HG02610 (cell line): ENCODE results near the gene CEP72.
"Not testable (repeated sequence)": the region's sequence is repeated elsewhere in the genome, so short reads cannot be mapped to it uniquely, and the experiment has no call there.

Experiments used
- ATAC-seq: cut with Tn5 transposase; IDR thresholded peaks from one replicate; pipeline ENCODE4 v1.9.1; 2021; ENCODE audit warnings: mild to moderate bottlenecking, moderate library complexity; ENCODE audit not compliant: unreplicated experiment

The CEP72 gene

DNA sequence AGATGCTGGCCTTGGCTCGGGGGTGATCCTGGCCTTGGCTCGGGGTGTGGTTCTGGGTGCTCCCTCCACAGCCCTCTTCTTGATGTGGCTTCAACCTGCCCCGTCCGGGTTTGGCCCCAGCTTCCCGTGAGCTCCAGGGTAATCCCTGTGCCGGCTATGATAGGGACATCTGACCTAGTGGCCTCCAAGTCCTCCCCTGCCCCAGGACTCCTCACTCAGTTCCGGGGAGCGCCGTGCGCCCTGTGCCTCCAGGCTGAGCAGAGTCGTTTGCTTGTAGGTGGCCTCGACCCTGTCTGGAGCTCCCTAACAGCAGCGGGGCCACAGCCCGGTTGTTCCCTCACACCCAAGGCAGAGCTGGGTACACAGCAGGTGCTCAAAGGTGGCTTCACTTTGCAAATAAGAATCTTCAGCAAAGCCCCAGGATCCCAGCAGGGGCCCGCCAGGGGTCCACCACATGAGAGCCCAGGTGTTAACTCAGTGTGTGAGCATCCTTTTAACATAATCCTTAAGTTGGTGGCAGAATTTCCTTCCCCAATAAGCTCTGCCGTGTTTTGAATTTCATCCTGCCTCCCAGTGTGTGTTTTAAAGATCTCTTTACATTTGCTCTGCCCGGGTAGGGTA lies 32.3 kb upstream of the CEP72 start:
- ATAC-seq: no peak

DNA sequence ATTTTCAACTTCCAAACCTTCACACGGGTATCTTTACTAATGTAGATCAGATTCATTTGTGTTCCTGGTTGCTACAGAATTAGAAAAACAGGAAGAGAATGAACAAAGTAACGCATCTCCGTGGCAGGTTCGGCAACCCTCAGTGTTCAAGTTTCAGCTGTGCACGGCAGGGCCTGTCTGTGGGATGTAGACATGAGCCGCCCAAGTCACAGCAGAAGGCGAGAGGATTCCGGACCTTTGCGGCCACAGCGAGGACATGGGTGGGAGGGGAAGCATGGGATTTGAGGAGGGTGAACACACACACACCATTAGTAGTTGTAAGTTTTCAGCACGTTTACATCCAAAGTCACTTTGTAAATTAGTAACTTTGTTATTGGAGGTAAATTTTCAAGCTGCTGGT lies 31.7 kb upstream of the CEP72 start:
- no peak for ATAC-seq

DNA sequence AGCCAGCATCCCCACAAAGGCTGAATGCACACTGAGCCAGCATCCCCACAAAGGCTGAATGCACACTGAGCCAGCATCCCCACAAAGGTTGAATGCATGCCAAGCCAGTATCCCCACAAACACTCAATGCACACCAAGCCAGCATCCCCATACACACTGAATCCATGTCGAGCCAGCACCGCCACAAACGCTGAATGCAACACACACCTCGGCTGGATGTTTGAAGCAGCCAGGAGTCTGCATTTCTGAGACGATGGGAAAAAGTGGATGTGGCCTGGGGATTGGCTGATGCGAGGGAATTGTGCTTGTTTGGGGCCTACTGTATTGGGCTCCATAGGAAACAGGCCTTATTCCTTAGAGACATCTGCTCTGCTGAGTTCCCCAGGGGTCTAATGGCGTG lies 30.9 kb upstream of the CEP72 start:
- no peak for ATAC-seq

DNA sequence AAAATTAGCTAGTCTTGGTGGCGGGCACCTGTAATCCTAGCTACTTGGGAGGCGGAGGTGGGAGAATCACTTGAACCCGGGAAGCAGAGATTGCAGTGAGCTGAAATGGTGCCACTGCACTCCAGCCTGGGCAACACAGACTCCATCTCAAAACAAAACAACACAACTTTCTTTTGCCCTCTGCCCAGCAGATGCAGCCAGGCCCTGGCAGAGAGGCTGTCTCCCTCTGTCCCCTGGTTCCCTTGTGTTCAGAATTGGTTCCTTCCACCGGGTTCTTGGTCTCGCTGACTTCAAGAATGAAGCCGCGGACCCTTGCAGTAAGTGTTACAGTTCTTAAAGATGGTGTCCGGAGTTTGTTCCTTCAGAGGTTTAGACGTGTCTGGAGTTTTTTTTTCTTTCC lies 30.2 kb upstream of the CEP72 start:
- ATAC-seq: no peak

DNA sequence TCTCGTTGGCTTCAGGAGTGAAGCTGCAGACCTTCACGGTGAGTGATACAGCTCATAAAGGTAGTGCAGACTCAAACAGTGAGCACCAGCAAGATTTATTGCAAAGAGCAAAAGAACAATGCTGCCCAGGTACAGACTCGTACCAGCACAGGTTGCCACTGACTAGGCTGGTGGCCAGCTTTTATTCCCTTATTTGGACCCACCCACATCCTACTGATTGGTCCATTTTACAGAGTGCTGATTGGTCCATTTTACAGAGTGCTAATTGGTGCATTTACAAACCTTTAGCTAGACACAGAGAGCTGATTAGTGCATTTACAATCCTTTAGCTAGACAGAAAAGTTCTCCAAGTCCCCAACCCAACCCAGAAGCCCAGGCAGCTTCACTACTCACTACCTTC lies 29.7 kb upstream of the CEP72 start:
- ATAC-seq: not testable (repeated sequence)

DNA sequence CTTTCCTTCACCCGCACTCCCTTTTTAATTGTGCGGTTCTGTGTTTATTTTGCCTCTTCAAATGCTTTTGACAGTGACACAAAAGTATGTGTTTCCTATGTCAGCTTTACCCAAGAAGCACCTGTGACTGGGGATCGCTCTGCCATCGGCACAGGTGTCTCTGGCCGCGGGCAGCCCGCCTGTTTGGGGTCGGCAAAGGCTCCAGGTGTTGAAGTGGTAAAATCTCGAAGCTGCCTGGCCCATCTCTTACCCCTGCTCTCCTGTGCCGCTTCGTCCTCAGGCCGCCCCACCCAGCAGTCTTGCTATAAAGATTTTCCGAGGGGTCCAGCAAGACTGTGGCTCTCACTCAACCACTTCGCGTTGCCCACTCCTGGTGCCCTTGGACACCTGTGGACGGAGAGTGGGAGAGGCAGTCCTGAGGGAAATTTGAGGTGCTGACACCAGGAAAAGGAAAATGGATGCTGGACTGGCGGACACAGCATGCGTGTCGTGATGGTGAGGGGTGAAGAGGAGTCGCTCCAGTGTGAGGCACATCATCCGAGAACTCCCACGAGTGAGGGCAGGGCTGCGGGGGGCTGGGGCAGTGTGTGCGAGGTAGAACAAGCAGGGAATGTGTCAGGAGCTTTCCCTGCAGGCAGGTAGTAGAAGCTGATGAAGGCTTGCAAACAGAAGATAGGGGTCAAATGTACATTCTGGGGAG lies 29.1 kb upstream of the CEP72 start:
- no peak for ATAC-seq

DNA sequence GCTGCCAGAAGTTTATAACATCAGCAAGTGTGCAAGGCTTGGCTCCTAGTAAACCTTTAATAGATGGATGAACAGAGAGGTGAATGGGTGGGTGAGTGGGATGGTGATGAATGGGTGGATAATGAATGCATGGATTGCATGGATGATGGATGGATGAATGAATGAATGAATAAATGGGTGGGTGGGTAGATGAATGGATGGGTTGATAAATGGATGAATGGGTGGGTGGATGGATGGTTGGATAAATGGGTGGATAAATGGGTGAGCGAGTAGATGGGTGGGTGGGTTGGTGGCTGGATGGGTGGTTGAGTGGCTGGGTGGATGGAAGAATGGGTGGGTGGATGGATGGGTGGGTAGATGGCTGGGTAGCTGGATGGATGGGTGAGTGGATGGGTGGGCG lies 28.5 kb upstream of the CEP72 start:
- no peak for ATAC-seq

DNA sequence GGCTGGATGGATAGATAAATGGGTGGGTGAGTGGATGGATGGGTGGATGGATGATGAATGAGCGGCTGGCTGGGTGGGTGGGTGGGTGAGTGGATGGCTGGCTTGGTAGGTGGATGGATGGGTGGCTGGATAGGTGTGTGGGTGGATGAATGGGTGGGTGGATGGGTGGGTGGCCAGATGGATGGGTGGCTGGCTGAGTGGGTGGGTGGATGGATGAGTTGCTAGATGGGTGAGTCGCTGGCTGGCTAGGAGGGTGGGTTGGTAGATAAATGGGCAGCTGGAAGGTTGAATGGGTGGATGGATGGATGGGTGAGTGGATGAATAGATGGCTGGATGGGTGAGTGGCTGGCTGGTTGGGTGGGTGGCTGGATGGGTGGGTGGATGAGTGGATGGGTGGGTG lies 27.9 kb upstream of the CEP72 start:
- ATAC-seq: no peak

DNA sequence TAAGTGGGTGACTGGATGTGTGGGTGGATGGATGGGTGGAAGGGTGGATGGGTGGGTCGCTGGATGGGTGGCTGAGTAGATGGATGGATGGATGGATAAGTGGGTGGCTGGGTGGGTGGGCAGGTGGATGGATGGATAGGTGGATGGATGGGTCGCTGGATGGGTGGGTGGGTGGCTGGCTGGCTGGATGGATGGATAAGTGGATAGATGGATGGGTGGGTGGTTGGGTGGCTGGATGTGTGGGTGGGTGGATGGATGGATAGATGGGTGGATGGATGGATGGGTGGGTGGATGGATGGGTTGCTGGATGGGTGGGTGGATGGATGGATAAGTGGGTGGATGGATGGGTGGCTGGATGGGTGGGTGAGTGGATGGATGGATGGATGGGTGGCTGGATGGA lies 27.3 kb upstream of the CEP72 start:
- no peak for ATAC-seq

DNA sequence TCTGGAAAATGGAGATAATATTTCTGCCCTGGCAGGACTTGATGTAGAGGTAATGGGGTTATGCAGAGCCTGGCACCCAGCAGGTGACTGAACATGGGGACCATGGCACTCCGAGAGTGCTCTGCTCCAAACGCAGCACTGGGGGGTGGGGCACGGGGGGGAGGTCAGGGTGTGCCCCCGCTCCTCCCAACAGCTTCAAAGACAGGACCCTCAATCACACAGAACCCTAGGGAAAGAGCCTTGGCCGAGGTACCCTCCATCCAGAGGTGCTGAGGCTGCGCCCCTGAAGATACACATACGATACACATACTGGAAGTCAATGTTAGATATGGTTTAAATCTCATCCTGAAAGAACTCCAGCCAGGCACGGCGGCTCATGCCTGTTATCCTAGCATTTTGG lies 26.6 kb upstream of the CEP72 start:
- ATAC-seq: no peak

DNA sequence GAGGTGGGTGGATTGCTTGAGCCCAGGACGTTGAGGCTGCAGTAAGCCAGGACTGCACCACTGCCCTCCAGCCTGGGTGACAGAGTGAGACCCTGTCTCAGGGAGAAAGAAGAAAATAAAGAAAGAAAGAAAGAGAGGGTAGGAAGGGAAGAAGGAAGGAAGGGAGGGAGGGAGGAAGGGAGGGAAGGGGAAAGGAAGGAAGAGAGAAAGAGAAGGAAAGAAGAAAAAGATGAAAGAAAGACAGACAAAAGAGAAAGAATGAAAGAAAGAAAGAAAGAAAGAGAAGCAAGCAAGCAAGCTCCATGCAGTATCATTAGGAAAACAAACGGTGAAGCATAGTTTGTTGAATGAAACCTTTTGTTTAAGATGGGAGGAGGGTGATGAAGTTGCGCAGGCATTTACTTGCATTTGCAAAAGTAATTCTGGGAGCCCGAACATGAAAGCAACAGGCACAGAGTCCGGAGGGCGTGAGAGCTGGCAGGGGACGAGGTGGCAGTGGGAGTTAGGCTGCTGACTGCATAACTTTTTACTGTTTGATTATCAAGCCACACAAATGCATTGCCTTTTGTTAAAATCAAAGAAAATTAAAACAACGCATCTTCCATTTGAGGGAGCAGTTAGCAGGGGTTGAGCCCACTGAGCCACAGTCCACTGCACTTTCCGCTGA lies 26.0 kb upstream of the CEP72 start:
- ATAC-seq: no peak

DNA sequence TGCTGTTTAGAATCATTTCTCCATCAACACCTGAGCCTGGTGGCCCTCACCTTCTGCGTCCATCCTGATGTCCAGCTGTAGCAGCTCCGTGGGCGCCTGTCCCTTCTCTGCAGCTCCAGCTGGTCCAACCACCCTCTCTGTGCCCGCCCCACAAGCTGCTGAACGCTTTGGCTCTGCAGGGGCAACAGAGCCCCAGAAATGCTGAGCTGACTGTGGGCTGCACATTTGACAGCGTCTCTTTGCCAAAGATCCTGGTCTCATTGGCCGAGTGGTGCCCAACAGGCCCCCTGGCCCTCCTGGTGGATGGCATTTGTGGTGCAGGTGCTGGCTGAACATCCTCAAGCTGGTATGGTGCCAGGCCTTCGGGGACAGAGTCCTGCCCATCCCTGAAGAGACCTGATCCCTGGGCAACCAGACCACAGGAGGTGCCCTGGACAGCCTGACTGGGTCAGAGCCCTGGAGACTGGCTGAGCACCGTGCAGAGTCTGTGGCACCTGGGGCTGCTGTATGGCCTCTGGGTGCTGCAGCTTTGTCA lies 25.3 kb upstream of the CEP72 start:
- ATAC-seq: no peak

DNA sequence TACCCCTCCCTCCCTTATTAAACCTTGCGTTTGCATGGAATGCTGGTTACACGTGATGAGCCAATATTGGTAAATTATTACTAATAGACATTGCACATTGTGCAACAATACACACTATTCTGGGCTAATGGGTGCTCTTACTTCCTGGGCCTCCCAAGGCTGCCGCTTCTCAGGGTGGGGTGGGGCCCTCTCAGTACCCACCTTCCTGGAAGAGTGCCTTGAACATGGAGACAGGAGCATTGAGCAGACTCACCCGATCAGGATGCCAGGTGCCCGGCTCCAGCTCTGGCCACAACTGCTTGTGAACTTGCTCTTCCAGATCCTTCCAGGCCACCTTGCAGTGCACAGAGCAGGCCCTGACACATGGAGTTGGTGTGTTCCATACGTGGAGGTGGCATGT lies 24.7 kb upstream of the CEP72 start:
- no peak for ATAC-seq

DNA sequence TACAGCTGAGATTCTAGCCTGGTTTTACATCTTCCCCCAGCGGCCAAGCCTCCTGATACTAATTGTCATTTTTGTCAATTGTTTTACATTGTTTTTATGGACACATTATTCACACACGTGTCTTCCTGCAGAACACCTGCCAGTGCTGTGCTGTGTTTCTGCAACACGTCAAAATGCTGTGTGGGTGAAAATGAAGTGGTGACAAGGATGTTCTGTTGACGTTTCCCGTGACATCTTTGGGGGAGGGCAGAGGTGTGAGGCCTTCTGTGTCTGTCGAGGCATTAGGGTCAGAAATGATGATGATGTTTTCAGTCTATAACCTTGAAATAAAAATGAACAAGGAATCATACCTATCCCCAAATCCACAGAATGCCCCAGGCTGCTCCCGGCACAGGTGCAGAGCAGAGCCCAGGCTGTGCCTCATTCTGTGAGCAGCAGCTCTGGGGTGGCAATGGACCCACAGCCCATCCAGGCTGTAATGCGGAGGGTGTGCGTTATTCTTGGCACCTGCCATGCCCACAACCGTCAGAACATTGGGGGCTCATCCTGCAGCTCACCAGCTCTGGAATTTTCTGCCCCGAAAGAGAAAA lies 23.6 kb upstream of the CEP72 start:
- no peak for ATAC-seq

DNA sequence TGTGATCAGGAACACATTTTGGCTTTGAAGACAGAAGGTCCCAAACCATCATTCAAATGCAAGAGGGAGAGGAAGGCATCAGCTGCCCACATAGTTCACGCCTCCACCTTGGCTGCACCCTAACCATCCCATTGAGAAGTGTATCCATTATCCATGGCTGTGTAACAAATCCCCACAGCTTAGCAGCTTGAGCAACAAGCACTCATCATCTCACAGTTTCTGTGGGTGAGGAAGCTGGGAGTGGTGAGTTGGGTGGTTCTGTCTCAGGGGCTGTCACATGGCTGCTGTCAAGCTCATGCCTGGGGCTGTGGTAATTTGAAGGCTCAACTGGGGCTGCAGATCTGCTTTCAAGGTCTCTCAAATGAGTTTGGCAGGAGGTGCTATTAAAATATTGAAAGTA lies 23.0 kb upstream of the CEP72 start:
- ATAC-seq: no peak

DNA sequence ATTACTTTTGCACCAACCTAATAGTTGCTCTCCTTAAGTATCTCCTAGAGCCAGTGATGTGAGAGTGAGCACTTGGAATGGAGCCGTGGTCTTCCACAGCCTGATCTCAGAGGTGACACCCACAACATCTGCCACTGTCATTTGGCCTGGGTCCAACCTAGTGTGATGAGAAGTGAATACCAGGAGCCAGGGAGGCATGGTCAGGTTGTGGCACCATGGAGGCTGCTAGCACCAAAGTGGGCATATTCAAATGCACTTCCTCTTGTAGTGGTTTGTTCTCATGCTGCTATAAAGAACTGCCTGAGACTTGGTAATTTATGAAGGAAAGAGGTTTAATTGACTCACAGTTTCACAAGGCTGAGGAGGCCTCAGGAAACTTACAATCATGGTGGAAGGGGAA lies 22.6 kb upstream of the CEP72 start:
- no peak for ATAC-seq

DNA sequence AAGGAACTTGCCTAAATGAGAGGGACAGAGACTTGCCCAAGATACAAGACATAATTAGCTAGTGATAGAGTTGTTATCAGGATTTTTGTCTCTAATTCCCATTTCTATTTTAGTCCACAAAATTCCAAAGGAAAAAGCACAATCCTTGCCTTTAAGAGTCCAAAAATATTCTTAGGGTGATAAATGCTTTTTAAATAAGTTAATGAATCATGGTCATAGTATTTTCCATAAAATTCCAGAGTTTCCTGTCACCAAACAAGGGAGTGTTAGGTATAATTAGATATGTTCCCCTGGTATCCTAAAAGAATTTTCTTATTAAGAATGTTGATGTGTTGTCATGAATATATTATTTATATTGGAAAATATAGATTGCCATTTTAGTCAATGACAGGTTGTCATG lies 21.8 kb upstream of the CEP72 start:
- ATAC-seq: no peak

DNA sequence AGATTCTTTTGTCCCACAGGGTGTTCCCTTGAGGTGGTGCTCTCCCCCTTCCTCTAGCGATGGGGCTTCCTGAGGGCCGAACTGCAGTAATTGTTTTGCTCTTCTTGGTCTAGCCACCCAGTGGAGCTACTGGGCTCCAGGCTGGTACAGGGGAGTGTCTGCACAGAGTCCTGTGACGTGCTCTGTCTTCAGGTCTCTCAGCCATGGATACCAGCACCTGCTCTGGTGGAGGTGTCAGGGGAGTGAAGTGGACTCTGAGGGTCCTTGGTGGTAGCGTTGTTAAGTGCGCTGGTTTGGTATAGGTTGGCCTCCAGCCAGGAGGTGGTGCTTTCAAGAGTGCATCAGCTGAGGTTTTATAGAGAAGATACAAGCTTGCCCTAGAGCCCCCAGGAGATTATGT lies 20.4 kb upstream of the CEP72 start:
- no peak for ATAC-seq

DNA sequence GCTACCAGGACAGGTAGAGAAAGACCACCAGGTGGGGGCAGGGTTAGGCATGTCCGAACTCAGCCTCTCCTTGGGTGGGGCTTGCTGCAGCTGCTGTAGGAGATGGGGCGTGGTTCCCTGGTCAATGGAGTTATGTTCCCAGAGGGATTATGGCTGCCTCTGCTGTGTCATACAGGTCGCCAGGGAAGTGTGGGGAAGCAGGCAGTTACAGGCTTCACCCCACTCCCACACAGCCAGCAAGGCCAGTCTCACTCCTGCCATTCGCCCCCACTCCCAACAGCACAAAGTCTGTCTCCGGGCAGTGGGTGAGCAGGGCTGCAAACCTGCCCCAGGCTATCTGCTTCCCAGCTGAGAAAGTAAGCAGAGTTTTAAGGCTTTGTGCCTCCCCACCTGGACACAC lies 20.0 kb upstream of the CEP72 start:
- no peak for ATAC-seq

DNA sequence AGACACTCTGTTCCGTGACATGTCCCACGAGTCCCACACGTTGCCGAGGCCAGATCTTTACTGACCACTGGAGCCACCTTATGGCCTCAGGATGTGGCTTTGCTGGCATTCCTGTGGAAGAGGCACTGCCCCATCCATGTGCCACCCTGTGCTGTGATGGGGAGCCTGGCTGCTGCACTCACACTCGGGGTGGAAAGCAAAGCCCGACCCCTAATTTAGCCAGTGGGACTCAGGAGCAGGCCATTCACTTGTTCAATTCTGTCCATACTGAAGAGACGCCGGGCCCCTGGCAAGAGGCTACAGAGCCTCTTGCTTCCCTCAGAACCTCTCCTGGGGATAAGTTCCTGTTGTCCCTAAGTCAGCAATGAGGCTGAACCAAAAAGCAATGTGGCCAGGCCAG lies 18.6 kb upstream of the CEP72 start:
- no peak for ATAC-seq

DNA sequence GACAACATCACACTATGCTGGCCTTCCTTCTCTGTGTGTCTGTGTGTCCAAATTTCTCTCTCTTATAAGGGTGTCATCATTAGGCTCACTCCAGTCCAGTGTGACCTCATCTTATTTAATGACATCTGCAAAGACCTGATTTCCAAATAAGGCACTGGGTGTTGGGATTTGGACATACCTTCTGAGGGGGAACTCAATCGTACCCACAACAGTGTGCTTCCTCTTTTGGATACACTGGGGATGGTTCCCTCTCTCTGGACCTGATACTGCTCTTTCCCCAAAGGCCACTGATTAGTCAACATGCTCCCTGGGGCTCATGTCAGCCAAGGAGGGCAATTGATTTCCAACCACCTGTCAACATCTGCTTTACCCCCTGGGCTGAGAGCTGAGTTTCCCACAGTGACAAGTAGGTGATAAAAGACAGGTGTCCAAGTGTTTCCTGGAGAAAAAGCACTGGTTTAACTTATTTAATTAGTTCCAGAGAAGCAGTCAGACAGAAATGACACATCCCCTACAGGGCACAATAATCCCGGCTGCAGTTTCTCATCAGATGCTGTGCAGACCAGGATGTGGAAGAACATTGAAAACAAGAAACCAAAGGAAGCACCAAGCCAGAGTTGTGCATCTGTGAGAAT lies 17.8 kb upstream of the CEP72 start:
- no peak for ATAC-seq
